Small intestine (tissue), 7 donors: ENCODE data around the gene TOM1L2. TPM values are rescaled to one million over a fixed set of nuclear protein-coding genes. Genes with fewer than 3 reads are reported as not detected.

Source experiments
- DNase-seq, 2 donors: peaks; one replicate each; pipeline versions ENCODE4 v3.0.0 to v3.0.0-alpha.2; 2013
- FAIRE-seq: peaks from 2 replicates; lab custom pipeline; 2012; peaks lifted over from hg19 to GRCh38; lab: Jason Lieb, UNC
- H3K27ac ChIP-seq, 3 donors: one replicate each; pipeline ENCODE4 v1.5.1; 2013; ENCODE audit warnings: low read length in 2 of 3, mild to moderate bottlenecking in 2 of 3, control low read depth in 1 of 3, inconsistent platforms in 1 of 3, low read depth in 1 of 3, moderate library complexity in 1 of 3
- H3K27me3 ChIP-seq, 3 donors: one replicate each; pipeline ENCODE4 v1.6.1; 2013; ENCODE audit warnings: low read length in 3 of 3, inconsistent platforms in 1 of 3; ENCODE audit not compliant: control insufficient read depth in 3 of 3, insufficient read depth in 3 of 3
- H3K36me3 ChIP-seq, 3 donors: one replicate each; pipeline ENCODE4 v1.6.1; 2013; ENCODE audit warnings: low read length in 3 of 3, inconsistent platforms in 1 of 3, low read depth in 1 of 3, mild to moderate bottlenecking in 1 of 3, moderate library complexity in 1 of 3; ENCODE audit not compliant: control insufficient read depth in 3 of 3, insufficient read depth in 2 of 3
- H3K4me1 ChIP-seq, 3 donors: one replicate each; pipeline ENCODE4 v1.6.1; 2013; ENCODE audit warnings: low read length in 2 of 3, inconsistent platforms in 1 of 3, low read depth in 1 of 3, mild to moderate bottlenecking in 1 of 3, moderate library complexity in 1 of 3; ENCODE audit not compliant: control insufficient read depth in 3 of 3, insufficient read depth in 2 of 3
- H3K4me3 ChIP-seq, 3 donors: one replicate each; pipeline ENCODE4 v1.5.1; 2013; ENCODE audit warnings: low read length in 3 of 3, control low read depth in 1 of 3, inconsistent platforms in 1 of 3, low read depth in 1 of 3, mild to moderate bottlenecking in 1 of 3, moderate library complexity in 1 of 3
- H3K9me3 ChIP-seq, 2 donors: one replicate each; pipeline ENCODE4 v1.6.1; 2013; ENCODE audit warnings: low read depth in 1 of 2, low read length in 1 of 2; ENCODE audit not compliant: control insufficient read depth in 2 of 2, insufficient read depth in 1 of 2
- WGBS, 3 donors: extraction: QIAGEN DNeasy Blood & Tissue Kit; methylation state at CpG; one replicate each; pipeline ENCODE4 v1.1.7; 2013; 5-methylcytosine and 5-hydroxymethylcytosine counted together
- polyA plus RNA-seq, 4 donors: library from polyadenylated mRNA; stranded (reverse) in 3 of 4; unstranded in 1 of 4; fragments of 200-250 nt in 3 of 4; fragments of 120-200 nt in 1 of 4; gene quantifications; one replicate each; pipeline versions ENCODE4 v1.2.1 to v1.2.3, GENCODE V29; 2013
- donor health status: healthy with polysubstance abuse.
- donor health status: control.
- donor health status: control.
- donor health status: Bipolar disorder and iron deficiency.
- donor health status: healthy.

The TOM1L2 gene
- polyA plus RNA-seq, 4 donors: 14.3 to 26.6 (median 24.7) TPM

GRCh38 chr17:17877529-17878358 lies 94.5 kb downstream of the TOM1L2 start:
- H3K27me3 ChIP-seq: no peaks in the 10 kb centered on the region
- 50 to 81% (median 62%) methylated on average over 14 of the region's 14 CpGs for WGBS, 3 donors
- FAIRE-seq: no peak

GRCh38 chr17:17876959-17877528 lies 95.2 kb downstream of the TOM1L2 start:
- Histone ChIP-seq H3K4me1 (peaks cover 0 to 11% (median 0%) of the 10 kb centered on the region in 3 donors), H3K27me3 (no peaks in the 10 kb centered on the region), H3K4me3 (no peak overlapping the region), H3K9me3 (no peaks in the 10 kb centered on the region), H3K27ac (peak overlapping the region in 2 of 3 donors; percentile 66 to 75), H3K36me3 (peaks cover 2 to 73% (median 11%) of the 10 kb centered on the region in 3 donors)
- 63 to 94% (median 83%) methylated on average over 6 of the region's 6 CpGs for whole genome bisulfite sequencing, 3 donors
- DNase-seq (peak in 1 of 2 donors; percentile 35), FAIRE-seq (no peak)

More at GRCh38 chr17:17877529-17878358, 94.5 kb downstream of the TOM1L2 start:
- H3K36me3 ChIP-seq: peaks cover 5 to 76% (median 13%) of the 10 kb centered on the region in 3 donors
- no peak overlapping the region for H3K4me3 ChIP-seq
- DNase-seq: peak in 1 of 2 donors; percentile 43
- H3K4me1 ChIP-seq: peaks cover 0 to 11% (median 0%) of the 10 kb centered on the region in 3 donors
- H3K9me3 ChIP-seq: no peaks in the 10 kb centered on the region
- H3K27ac ChIP-seq: peak overlapping the region in 2 of 3 donors; percentile 66 to 75

GRCh38 chr17:17874478-17874877 lies 97.7 kb downstream of the TOM1L2 start:
- Histone ChIP-seq H3K36me3 (peaks cover 2 to 52% (median 10%) of the 10 kb centered on the region in 3 donors), H3K9me3 (no peaks in the 10 kb centered on the region), H3K27me3 (no peaks in the 10 kb centered on the region), H3K4me1 (peaks cover 0 to 11% (median 0%) of the 10 kb centered on the region in 3 donors), H3K4me3 (no peak overlapping the region), H3K27ac (no peak overlapping the region)
- 39 to 67% (median 41%) methylated on average over 1 of the region's 1 CpG for WGBS, 3 donors
- DNase-seq (no peak), FAIRE-seq (no peak)

GRCh38 chr17:17873450-17873991 lies 98.7 kb downstream of the TOM1L2 start:
- Histone ChIP-seq H3K9me3 (no peaks in the 10 kb centered on the region), H3K36me3 (peaks cover 2 to 44% (median 9%) of the 10 kb centered on the region in 3 donors), H3K4me1 (peaks cover 0 to 18% (median 0%) of the 10 kb centered on the region in 3 donors), H3K27me3 (no peaks in the 10 kb centered on the region), H3K4me3 (no peak overlapping the region), H3K27ac (peak overlapping the region in 1 of 3 donors; percentile 24)
- DNase-seq (no peak), FAIRE-seq (no peak)
- 82 to 90% (median 85%) methylated on average over 8 of the region's 8 CpGs for WGBS, 3 donors

GRCh38 chr17:17872547-17873345 lies 99.5 kb downstream of the TOM1L2 start:
- WGBS, 3 donors: 84 to 97% (median 95%) methylated on average over 9 of the region's 9 CpGs
- peaks cover 0 to 19% (median 0%) of the 10 kb centered on the region in 3 donors for H3K4me1 ChIP-seq
- FAIRE-seq: no peak

GRCh38 chr17:17871913-17872312 lies 100.3 kb downstream of the TOM1L2 start:
- FAIRE-seq (no peak), DNase-seq (no peak)
- Histone ChIP-seq H3K27me3 (no peaks in the 10 kb centered on the region), H3K9me3 (no peaks in the 10 kb centered on the region), H3K36me3 (peaks cover 2 to 43% (median 12%) of the 10 kb centered on the region in 3 donors), H3K4me1 (peaks cover 0 to 15% (median 0%) of the 10 kb centered on the region in 3 donors), H3K4me3 (no peak overlapping the region), H3K27ac (no peak overlapping the region)
- whole genome bisulfite sequencing, 3 donors: 81 to 93% (median 92%) methylated on average over 3 of the region's 3 CpGs

More at GRCh38 chr17:17872547-17873345, 99.5 kb downstream of the TOM1L2 start:
- peaks cover 2 to 43% (median 8%) of the 10 kb centered on the region in 3 donors for H3K36me3 ChIP-seq
- no peak overlapping the region for H3K4me3 ChIP-seq
- no peaks in the 10 kb centered on the region for H3K27me3 ChIP-seq
- H3K27ac ChIP-seq: no peak overlapping the region
- no peak for DNase-seq
- H3K9me3 ChIP-seq: no peaks in the 10 kb centered on the region

- Histone ChIP-seq H3K36me3 (peaks cover 2 to 44% (median 8%) of the 10 kb centered on the region in 3 donors), H3K9me3 (no peaks in the 10 kb centered on the region), H3K4me3 (no peak overlapping the region), H3K27me3 (no peaks in the 10 kb centered on the region), H3K27ac (peak overlapping the region in 1 of 3 donors; percentile 2), H3K4me1 (peaks cover 0 to 13% (median 0%) of the 10 kb centered on the region in 3 donors)
- WGBS, 3 donors: 85 to 90% (median 87%) methylated on average over 6 of the region's 6 CpGs
- FAIRE-seq: no peak
- no peak for DNase-seq
These were observed 102.0 kb downstream of the TOM1L2 start for GRCh38 chr17:17870247-17870646.
